ELF-1 (cell line): ENCODE results near the gene TUBB6.
A peak's percentile ranks its signal among the peaks of the same experiment; 100 is the strongest.

ENCODE experiments used
- DNase-seq: peaks from one replicate; pipeline ENCODE4 v3.0.0-alpha.2; 2016; ENCODE audit warnings: low read depth, low spot score

Gene TUBB6

GRCh38 chr18:12314591-12315305 lies 6.7 kb downstream of the TUBB6 start:
- no peak for DNase-seq

DNA sequence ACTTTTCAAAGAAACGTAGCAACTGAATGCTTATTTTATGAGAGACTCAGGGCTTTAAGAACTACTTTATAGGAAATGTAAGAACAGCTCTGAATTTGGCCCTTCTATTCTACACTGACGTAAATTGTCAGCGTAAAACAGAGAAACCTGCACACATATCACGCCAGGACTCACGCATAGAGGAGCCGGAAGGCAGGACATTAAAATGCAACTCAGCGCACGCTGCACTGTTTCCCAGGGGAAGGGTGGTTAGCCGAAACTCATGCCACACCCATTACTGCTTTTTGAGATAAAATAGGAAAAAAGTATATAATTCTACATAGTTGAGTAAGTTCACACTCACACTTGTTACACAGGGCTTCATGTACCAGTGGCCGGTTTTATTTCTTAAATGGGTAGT lies 7.4 kb downstream of the TUBB6 start:
- DNase-seq: no peak

GRCh38 chr18:12315911-12316310 lies 7.9 kb downstream of the TUBB6 start:
- no peak for DNase-seq

- DNase-seq: no peak
These were observed 9.8 kb downstream of the TUBB6 start for GRCh38 chr18:12317664-12318333.

- DNase-seq: no peak
These were observed 10.3 kb downstream of the TUBB6 start for GRCh38 chr18:12318334-12318697.

DNA sequence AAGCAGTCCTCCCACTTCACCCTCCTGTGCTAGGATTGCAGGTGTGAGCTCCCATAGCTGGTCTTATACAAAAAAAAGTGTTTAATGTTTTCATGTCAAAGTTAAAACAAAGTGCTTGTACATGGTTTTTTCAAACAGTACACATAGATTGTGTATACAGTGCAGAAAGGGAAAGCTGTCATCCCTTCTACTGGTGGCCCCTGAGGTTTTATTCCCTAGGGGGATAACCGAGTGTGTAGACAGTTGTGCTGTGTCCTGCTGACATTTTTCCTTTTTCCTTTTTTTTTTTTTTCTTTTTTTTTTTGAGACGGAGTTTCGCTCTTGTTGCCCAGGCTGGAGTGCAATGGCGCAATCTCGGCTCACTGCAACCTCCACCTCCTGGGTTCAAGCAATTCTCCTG lies 10.8 kb downstream of the TUBB6 start:
- no peak for DNase-seq

DNA sequence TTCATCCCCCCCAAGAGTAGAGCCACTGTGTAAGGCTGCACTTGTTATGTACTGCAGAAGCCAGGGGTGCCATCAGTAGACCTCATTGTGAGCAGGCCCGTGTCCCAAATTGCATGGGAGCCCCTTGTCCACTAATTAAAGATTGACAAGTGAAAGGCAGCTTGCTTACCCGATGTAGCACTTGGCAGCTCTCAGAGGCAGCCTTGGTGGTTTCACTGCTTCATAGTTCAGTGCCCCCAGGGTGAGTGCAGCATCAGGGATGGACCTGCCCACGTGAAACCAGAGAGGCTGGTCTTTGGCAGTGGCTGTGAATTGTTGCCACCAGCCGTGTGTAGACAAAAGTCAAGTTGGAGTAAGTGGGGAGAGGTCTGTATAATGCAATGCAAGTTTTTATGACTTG lies 13.3 kb downstream of the TUBB6 start:
- DNase-seq: peak; percentile 21

DNA sequence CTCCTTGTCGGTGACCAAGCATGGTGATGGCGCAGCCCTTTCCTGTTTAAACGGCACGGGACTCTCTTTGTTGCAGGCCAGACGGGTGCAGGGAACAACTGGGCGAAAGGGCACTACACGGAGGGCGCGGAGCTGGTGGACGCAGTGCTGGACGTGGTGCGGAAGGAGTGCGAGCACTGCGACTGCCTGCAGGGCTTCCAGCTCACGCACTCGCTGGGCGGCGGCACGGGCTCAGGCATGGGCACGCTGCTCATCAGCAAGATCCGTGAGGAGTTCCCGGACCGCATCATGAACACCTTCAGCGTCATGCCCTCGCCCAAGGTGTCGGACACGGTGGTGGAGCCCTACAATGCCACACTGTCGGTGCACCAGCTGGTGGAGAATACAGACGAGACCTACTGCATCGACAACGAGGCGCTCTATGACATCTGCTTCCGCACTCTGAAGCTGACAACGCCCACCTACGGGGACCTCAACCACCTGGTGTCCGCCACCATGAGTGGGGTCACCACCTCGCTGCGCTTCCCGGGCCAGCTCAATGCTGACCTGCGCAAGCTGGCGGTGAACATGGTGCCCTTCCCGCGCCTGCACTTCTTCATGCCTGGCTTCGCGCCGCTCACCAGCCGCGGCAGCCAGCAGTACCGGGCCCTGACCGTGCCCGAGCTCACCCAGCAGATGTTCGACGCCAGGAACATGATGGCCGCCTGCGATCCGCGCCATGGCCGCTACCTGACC lies 17.1 kb downstream of the TUBB6 start:
- no peak for DNase-seq

DNA sequence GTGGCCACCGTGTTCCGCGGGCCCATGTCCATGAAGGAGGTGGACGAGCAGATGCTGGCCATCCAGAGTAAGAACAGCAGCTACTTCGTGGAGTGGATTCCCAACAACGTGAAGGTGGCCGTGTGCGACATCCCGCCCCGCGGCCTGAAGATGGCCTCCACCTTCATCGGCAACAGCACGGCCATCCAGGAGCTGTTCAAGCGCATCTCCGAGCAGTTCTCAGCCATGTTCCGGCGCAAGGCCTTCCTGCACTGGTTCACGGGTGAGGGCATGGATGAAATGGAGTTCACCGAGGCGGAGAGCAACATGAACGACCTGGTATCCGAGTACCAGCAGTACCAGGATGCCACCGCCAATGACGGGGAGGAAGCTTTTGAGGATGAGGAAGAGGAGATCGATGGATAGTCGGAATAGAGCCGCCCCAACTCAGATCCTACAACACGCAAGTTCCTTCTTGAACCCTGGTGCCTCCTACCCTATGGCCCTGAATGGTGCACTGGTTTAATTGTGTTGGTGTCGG lies 17.7 kb downstream of the TUBB6 start:
- DNase-seq: no peak

- no peak for DNase-seq
These were observed 18.8 kb downstream of the TUBB6 start for GRCh38 chr18:12326711-12327460.

- DNase-seq: peak; percentile 89
These were observed 19.6 kb downstream of the TUBB6 start for GRCh38 chr18:12327510-12328178.

- DNase-seq: no peak
These were observed 20.3 kb downstream of the TUBB6 start for GRCh38 chr18:12328179-12328823.

DNA sequence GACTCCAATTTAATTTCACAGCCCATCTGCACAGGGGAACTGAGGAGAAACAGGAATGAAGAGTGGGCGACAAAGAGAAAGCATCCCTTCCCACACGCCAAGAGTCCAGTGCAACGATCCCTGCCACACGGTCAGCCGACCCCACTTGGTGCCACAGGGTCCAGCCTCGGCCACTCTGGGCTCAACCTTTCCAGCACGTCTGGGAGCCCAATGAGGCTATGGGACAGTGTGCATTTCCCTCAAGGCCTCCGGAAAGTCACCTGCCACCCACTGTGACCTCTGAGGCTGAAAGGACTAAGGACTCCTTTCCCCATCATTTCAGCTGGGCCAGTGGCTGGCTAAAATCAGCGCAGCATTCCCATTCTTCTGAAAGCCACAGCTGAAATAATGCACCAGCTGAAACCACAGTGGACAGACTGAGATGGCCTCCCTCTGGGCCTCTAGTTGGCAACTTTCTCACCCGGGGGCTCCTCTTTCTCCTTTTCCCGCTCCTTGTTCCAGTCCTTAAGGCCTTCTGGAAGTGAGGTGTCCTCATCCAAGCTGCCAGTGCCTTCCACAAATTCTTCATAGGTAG lies 21.2 kb downstream of the TUBB6 start:
- no peak for DNase-seq

DNA sequence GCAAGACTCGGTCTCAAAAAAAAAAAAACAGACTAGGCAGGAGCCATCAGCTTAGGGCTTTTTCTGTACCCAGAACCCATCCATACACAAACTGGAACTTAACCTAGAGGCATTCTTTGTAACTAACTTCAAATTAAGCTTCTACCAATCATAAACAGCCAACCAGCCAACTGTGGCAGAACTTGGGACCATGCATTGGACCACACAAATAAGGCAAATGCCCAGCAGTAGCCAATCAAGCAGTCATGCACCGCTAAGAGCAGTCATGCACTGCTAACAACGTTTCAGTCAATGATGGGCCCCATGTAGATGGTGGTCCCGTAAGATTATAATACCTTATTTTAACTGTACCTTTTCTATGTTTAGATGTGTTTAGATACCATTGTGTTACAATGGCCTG lies 22.7 kb downstream of the TUBB6 start:
- no peak for DNase-seq

GRCh38 chr18:12333506-12334290 lies 25.7 kb downstream of the TUBB6 start:
- peak; percentile 22 for DNase-seq

DNA sequence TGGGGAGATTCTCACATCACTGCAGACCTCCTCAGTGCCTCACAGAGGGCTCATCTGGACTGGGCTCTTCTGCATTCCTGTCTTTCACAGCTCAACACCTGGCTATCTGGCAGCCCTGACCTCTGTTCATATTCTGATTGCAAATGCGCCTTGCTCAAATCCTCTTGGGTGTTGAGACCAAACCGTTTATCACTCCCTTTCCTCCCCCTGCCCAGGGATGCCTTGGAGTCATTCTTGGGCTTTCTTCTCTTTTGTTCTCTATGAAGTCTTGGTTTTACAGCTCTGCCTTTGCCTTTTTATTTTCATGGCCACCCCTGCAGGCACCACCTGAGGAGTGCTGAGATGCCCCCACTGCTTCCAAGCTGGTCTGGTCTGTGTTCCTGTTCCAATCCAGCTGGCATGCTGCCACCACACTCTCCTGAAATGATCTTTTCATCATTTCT lies 26.3 kb downstream of the TUBB6 start:
- peak; percentile 48 for DNase-seq

- DNase-seq: peak; percentile 32
These were observed 26.8 kb downstream of the TUBB6 start for GRCh38 chr18:12334863-12335262.

DNA sequence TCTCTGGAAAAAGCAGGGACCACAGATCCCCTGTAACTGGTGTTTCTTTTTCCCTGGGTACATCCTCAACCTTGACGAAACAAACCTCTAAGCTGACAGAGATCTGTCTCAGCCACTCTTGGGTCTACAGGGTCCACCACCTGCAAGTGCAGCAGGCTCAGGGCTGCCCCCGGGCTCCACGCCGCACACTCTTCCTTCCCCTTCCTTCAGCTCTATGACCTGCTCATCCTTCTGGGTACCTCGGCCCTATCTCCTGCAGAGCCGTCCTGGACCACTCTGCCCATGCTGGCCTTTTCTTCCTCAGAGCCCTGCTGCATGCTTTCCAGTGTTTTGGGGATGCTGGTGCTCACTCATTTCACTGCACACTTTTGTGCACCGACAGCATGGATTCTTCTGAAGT lies 27.5 kb downstream of the TUBB6 start:
- peak; percentile 15 for DNase-seq

GRCh38 chr18:12336171-12336613 lies 28.2 kb downstream of the TUBB6 start:
- peak; percentile 79 for DNase-seq
